Endothelial cell of umbilical vein (primary cell): ENCODE data around the gene PLEKHH2. TPM values are rescaled to one million over a fixed set of nuclear protein-coding genes. Genes with fewer than 3 reads are reported as not detected.

Experiments used
- BruUV-seq: library from RNA; stranded (reverse); fragments of 400-500 nt; replicated peaks from 2 replicates; lab custom pipeline; 2021; lab: Mats Ljungman, UMichigan
- CTCF ChIA-PET: fragments of 300-600, 350-600 bp; sonication (Branson Sonifier 250); formaldehyde crosslinking; loops from one replicate; lab custom pipeline; 2021; ENCODE audit warnings: antibody characterized with exemption, inconsistent platforms; lab: Charles Lee
- POLR2A ChIA-PET: fragments of 300-600, 350-600 bp; sonication (Branson Sonifier 250); formaldehyde crosslinking; loops from one replicate; lab custom pipeline; 2021; ENCODE audit warnings: antibody characterized with exemption, inconsistent platforms; lab: Charles Lee
- DNase-seq: peaks from one replicate; pipeline ENCODE4 v3.0.0-alpha.2; 2011; ENCODE audit warnings: low read depth, low spot score
- FAIRE-seq: peaks from 2 replicates; lab custom pipeline; 2011; peaks lifted over from hg19 to GRCh38; lab: Jason Lieb, UNC
- H2AFZ ChIP-seq: 2 replicates; pipeline ENCODE4 v1.6.0; 2012; ENCODE audit warnings: low read depth, low read length, control low read depth, inconsistent platforms
- H3K27ac ChIP-seq: 2 replicates; pipeline ENCODE4 v1.5.1; 2011; ENCODE audit warnings: low read depth, mild to moderate bottlenecking, control low read depth, low read length, moderate library complexity; ENCODE audit not compliant: insufficient read depth
- H3K27me3 ChIP-seq, 2 experiments: 2 replicates each; pipeline versions ENCODE4 v1.6.0 to v1.6.1; 2011; ENCODE audit warnings: low read length in 2 of 2, mixed read lengths in 1 of 2; ENCODE audit not compliant: control insufficient read depth in 2 of 2, insufficient read depth in 2 of 2
- H3K36me3 ChIP-seq, 2 experiments: 2 replicates in 1 of 2; 3 replicates in 1 of 2; pipeline ENCODE4 v1.5.1; 2011; ENCODE audit warnings: low read length in 2 of 2, mild to moderate bottlenecking in 1 of 2, moderate library complexity in 1 of 2; ENCODE audit not compliant: control insufficient read depth in 2 of 2, insufficient read depth in 2 of 2; ENCODE audit errors: extremely low read depth in 1 of 2
- H3K4me1 ChIP-seq: 3 replicates; pipeline ENCODE4 v1.5.1; 2011; ENCODE audit warnings: mild to moderate bottlenecking, low read length; ENCODE audit not compliant: control insufficient read depth, insufficient read depth; ENCODE audit errors: extremely low read depth
- H3K4me2 ChIP-seq: 2 replicates; pipeline ENCODE4 v1.6.1; 2011; ENCODE audit warnings: low read length, control low read depth, mixed read lengths; ENCODE audit not compliant: insufficient read depth
- H3K4me3 ChIP-seq, 3 experiments: fragments of 200-600 bp in 1 of 3; sonication (generic), shearing (Covaris generic) in 1 of 3; replicated peaks in 1 of 3; 2 replicates each; pipeline ENCODE4 v1.5.1; 2011 to 2016; ENCODE audit warnings: control low read depth in 3 of 3, low read length in 3 of 3, mild to moderate bottlenecking in 2 of 3, inconsistent platforms in 1 of 3, low read depth in 1 of 3, moderate library complexity in 1 of 3; ENCODE audit not compliant: insufficient read depth in 1 of 3
- H3K79me2 ChIP-seq: 2 replicates; pipeline ENCODE4 v1.6.0; 2012; ENCODE audit warnings: low read length, inconsistent platforms; ENCODE audit not compliant: control insufficient read depth, insufficient read depth
- H3K9ac ChIP-seq: replicated peaks from 2 replicates; pipeline ENCODE3; 2011; ENCODE audit warnings: low read length, control low read depth; ENCODE audit not compliant: insufficient read depth; ENCODE audit errors: extremely low read depth
- H3K9me1 ChIP-seq: replicated peaks from 3 replicates; pipeline ENCODE4 v1.6.0; 2011; ENCODE audit warnings: mild to moderate bottlenecking, low read length; ENCODE audit not compliant: control insufficient read depth, insufficient read depth; ENCODE audit errors: extremely low read depth
- H3K9me3 ChIP-seq: replicated peaks from 2 replicates; pipeline ENCODE4 v1.5.1; 2012; ENCODE audit warnings: low read length, inconsistent platforms; ENCODE audit not compliant: control insufficient read depth, insufficient read depth
- H4K20me1 ChIP-seq: replicated peaks from 2 replicates; pipeline ENCODE3; 2011; ENCODE audit warnings: mild to moderate bottlenecking, low read length; ENCODE audit not compliant: control insufficient read depth, insufficient read depth; ENCODE audit errors: extremely low read depth
- EZH2 ChIP-seq: IDR thresholded peaks from 2 replicates; pipeline ENCODE4 v1.6.1; 2012; ENCODE audit warnings: borderline replicate concordance, low read depth, mild to moderate bottlenecking, moderate library complexity, low read length, inconsistent platforms; ENCODE audit not compliant: severe bottlenecking
- FOS ChIP-seq: IDR thresholded peaks from 2 replicates; pipeline ENCODE4 v1.6.1; 2011; ENCODE audit warnings: mild to moderate bottlenecking, low read length, moderate library complexity, borderline replicate concordance; ENCODE audit not compliant: insufficient read depth
- GATA2 ChIP-seq: IDR thresholded peaks from 2 replicates; pipeline ENCODE4 v1.7.0; 2011; ENCODE audit warnings: low read depth, mild to moderate bottlenecking, moderate library complexity, mixed read lengths, low read length; ENCODE audit not compliant: insufficient read length, insufficient read depth
- JUN ChIP-seq: IDR thresholded peaks from 2 replicates; pipeline ENCODE4 v1.6.1; 2011; ENCODE audit warnings: borderline replicate concordance, low read depth; ENCODE audit not compliant: insufficient read length, insufficient read depth
- MYC ChIP-seq: IDR thresholded peaks from one replicate; pipeline ENCODE4 v1.6.1; 2011; ENCODE audit warnings: mild to moderate bottlenecking, low read depth, low read length
- POLR2A ChIP-seq: IDR thresholded peaks from 2 replicates; pipeline ENCODE4 v1.6.1; 2012; ENCODE audit warnings: low read depth, mild to moderate bottlenecking, control low read depth, low read length
- dilution Hi-C: fragments of 300-500 bp; cut with MboI; formaldehyde crosslinking; loops from one replicate; pipeline ENCODE4 v1.15.0; 2019; ENCODE audit warnings: low sequenced_read_pairs; ENCODE audit not compliant: extremely low pct_ligation_motif_present
- intact Hi-C: fragments of 100-400 bp; cut with micrococcal nuclease; formaldehyde crosslinking; loops from one replicate; pipeline ENCODE4 v1.10.0; 2022
- polyA plus RNA-seq, 4 experiments: library from polyadenylated mRNA; depleted of rRNA in 3 of 4; stranded (reverse) in 3 of 4; unstranded in 1 of 4; fragments of >200 nt; gene quantifications; 2 replicates each; pipeline versions ENCODE4 v1.2.1 to v1.2.3, GENCODE V29; 2011 to 2012; ENCODE audit warnings: missing spikeins in 1 of 4
- total RNA-seq: library from RNA; stranded (reverse); gene quantifications from 2 replicates; pipeline ENCODE4 v1.2.3, GENCODE V29; 2021
- TF ChIP-seq, protein P1 (sequence below), 2 donors: IDR thresholded peaks; 1 replicate in 1 of 2; 2 replicates in 1 of 2; pipeline ENCODE4 v1.5.1; 2011; ENCODE audit warnings: low read length in 2 of 2, mild to moderate bottlenecking in 2 of 2, moderate library complexity in 2 of 2, control low read depth in 1 of 2, inconsistent platforms in 1 of 2, low read depth in 1 of 2; ENCODE audit not compliant: insufficient read depth in 1 of 2; ENCODE audit errors: extremely low read depth in 1 of 2
- TF ChIP-seq, protein P2 (sequence below): IDR thresholded peaks from 2 replicates; pipeline ENCODE4 v1.6.1; 2011; ENCODE audit not compliant: insufficient read depth, insufficient read length

Gene PLEKHH2
- total and polyA plus RNA-seq, 2 donors (not counting 3 experiments of a cell fraction or from before 2014, with no cell fraction given): 0.41 to 0.58 TPM

DNA sequence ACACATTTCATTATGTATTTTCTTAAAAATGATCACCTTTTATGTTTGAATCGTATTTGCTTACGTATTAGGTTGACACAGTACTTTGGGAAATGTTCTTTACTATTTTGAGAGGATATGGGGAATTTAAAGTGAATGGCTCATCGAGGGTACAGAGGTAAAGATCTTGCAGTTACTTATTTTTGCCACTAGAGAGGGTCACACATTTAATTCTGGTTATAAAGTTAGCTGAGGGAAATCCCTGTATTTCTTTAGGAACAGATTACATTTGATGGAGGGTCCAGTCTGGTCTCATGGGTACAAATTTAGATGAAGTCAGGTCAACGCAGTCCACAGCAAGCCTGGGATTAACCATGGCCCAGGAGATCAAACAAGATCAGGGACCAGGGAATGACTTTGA is 161.2 kb downstream of the PLEKHH2 start:
- Histone ChIP-seq H3K9ac (no peak overlapping the region), H3K27me3 (no peaks in the 10 kb centered on the region), H3K9me3 (no peaks in the 10 kb centered on the region), H4K20me1 (no peaks in the 10 kb centered on the region), H3K4me2 (no peak overlapping the region), H3K9me1 (no peaks in the 10 kb centered on the region), H3K4me3 (no peak overlapping the region), H2AFZ (no peak overlapping the region), H3K4me1 (no peaks in the 10 kb centered on the region), H3K27ac (no peak overlapping the region), H3K79me2 (no peaks in the 10 kb centered on the region), H3K36me3 (no peaks in the 10 kb centered on the region)
- DNase-seq: peak; percentile 8
- ChIA-PET POLR2A (no interaction called here), CTCF (interaction anchor here (0.6 to 1.8 kb wide), 13 partner anchors 9 to 640 kb away, joined by 3 to 7 read pairs (median 4); partner anchors contain the start of genes C1GALT1C1L and DYNC2LI1)
- FAIRE-seq: no peak
- intact Hi-C loops: no loop called here
- TF ChIP-seq FOS (no peak), JUN (no peak), GATA2 (no peak), EZH2 (no peak), POLR2A (no peak), MYC (no peak)
- TF ChIP-seq, protein P1, sequence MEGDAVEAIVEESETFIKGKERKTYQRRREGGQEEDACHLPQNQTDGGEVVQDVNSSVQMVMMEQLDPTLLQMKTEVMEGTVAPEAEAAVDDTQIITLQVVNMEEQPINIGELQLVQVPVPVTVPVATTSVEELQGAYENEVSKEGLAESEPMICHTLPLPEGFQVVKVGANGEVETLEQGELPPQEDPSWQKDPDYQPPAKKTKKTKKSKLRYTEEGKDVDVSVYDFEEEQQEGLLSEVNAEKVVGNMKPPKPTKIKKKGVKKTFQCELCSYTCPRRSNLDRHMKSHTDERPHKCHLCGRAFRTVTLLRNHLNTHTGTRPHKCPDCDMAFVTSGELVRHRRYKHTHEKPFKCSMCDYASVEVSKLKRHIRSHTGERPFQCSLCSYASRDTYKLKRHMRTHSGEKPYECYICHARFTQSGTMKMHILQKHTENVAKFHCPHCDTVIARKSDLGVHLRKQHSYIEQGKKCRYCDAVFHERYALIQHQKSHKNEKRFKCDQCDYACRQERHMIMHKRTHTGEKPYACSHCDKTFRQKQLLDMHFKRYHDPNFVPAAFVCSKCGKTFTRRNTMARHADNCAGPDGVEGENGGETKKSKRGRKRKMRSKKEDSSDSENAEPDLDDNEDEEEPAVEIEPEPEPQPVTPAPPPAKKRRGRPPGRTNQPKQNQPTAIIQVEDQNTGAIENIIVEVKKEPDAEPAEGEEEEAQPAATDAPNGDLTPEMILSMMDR (IDR thresholded peaks at IDR 0.05; ENCODE audit: extremely low read depth in 1 of 2, insufficient read depth in 1 of 2, low read depth in 1 of 2, low read length in 2 of 2): no peak
- TF ChIP-seq, protein P2, sequence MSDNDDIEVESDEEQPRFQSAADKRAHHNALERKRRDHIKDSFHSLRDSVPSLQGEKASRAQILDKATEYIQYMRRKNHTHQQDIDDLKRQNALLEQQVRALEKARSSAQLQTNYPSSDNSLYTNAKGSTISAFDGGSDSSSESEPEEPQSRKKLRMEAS: no peak
- dilution Hi-C loops: no loop called here
- no TSS peak for BruUV-seq
